ENCODE results near the gene LHX3. TPM values are rescaled to one million over a fixed set of nuclear protein-coding genes. Genes with fewer than 3 reads are reported as not detected.

The LHX3 gene
- total and polyA plus RNA-seq, 2 of the 8 experiments (the other 6 are each of a cell fraction or from before 2014, with no cell fraction given): 0.02 TPM; not detected in 1

DNA sequence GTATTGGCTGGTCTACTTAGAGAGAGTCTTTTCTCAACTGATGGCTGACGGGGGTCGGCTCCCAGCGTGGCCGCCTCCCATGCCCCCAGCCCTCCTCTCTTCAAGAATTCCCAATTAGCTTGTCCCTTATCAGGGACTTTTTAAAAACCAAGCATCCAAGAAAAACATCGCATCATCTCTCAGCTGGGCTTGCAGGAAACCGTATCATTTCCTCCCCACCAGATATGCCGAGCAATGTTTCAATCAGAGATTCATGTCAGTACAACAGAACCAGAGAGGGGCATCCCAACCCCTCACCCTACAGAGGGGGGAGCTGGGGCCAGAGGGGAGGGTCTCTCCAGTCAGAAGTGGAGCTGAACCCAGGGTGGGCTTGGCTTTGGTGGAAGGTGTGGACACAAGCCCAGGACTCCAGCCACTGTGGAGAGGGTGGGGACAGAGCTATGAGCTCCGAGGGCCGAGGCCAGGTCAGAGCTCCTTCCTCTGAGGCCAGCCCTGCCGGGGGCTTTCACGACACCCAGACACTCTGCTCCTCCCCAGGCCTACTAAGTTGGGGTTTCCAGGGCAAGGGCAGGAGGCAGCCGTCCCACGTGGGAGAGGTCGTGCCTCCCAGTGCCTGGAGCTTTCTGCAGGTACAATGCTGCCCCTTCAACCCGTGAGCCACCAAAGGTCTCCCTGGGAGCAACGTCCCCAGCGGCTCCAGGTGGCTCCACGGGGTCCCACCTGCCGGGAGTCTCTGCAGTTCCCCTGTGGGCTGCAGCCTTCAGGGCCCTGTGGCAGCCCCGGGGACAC lies 47.3 kb downstream of the LHX3 start:
- Histone ChIP-seq H4K8ac (ENCODE audit: extremely low read depth, insufficient read depth, low read length) (no peak overlapping the region), H3K18ac (ENCODE audit: extremely low read depth, low read length) (no peak overlapping the region), H3K4me1 (replicated peaks in 1 of 4; ENCODE audit: control insufficient read depth in 3 of 4, insufficient read depth in 4 of 4, low read length in 3 of 4) (peaks cover 0 to 9% (median 4%) of the 10 kb centered on the region in 4 experiments; a peak in 2 of 7 replicates), H4K5ac (ENCODE audit: insufficient read length, low read depth, low read length) (no peak overlapping the region), H4K91ac (replicated peaks; ENCODE audit: insufficient read length, low read length) (no peak overlapping the region), H3K27ac (ENCODE audit: low read depth, low read length) (no peak overlapping the region), H2AFZ (ENCODE audit: low read length) (no peak overlapping the region), H3K56ac (replicated peaks; ENCODE audit: insufficient read length, low read depth, low read length) (no peak overlapping the region), H3K79me1 (ENCODE audit: low read depth, low read length) (no peaks in the 10 kb centered on the region), H3K9ac (replicated peaks in 1 of 4; ENCODE audit: extremely low read depth in 1 of 4, low read depth in 3 of 4, low read length in 3 of 4) (no peak overlapping the region), H3K9me3 (ENCODE audit: insufficient read depth in 2 of 2, low read depth in 1 of 2, low read length in 1 of 2) (no peaks in the 10 kb centered on the region), H3K27me3 (replicated peaks in 1 of 4; ENCODE audit: control insufficient read depth in 3 of 4, extremely low read depth in 1 of 4, insufficient read depth in 3 of 4, low read length in 3 of 4) (peaks cover 0 to 1% (median 0%) of the 10 kb centered on the region in 4 experiments; a peak in 1 of 7 replicates), H4K20me1 (replicated peaks in 1 of 2; ENCODE audit: control insufficient read depth in 1 of 2, insufficient read depth in 2 of 2, low read length in 2 of 2) (no peaks in the 10 kb centered on the region), H3K23me2 (ENCODE audit: low read depth, low read length) (no peaks in the 10 kb centered on the region), H3K36me3 (ENCODE audit: control insufficient read depth in 2 of 4, insufficient read depth in 4 of 4, low read length in 3 of 4) (no peaks in the 10 kb centered on the region), H2AK5ac (ENCODE audit: low read depth, low read length) (no peak overlapping the region), H2BK5ac (ENCODE audit: low read depth, low read length) (no peak overlapping the region), H3K14ac (ENCODE audit: insufficient read length) (no peak overlapping the region), H3K4me3 (ENCODE audit: extremely low read depth in 1 of 4, insufficient read depth in 2 of 4, low read depth in 3 of 4, low read length in 4 of 4) (no peak overlapping the region), H3K79me2 (ENCODE audit: control insufficient read depth in 1 of 2, insufficient read depth in 2 of 2, low read length in 2 of 2) (no peaks in the 10 kb centered on the region), H2BK15ac (ENCODE audit: low read length) (no peak overlapping the region), H2BK120ac (replicated peaks; ENCODE audit: low read depth, low read length) (no peak overlapping the region), H2BK20ac (ENCODE audit: low read length) (no peak overlapping the region), H2BK12ac (ENCODE audit: low read depth, low read length) (no peak overlapping the region), H3K4me2 (ENCODE audit: insufficient read depth in 1 of 2, low read depth in 2 of 2, low read length in 2 of 2) (no peak overlapping the region), H3K4ac (replicated peaks; ENCODE audit: insufficient read length, low read depth, low read length) (no peak overlapping the region), H3K23ac (ENCODE audit: insufficient read length) (no peak overlapping the region)
- no peak for TF ChIP-seq E2F6 (IDR thresholded peaks at IDR 0.05)
- no peak for TF ChIP-seq USF2 (IDR thresholded peaks at IDR 0.05; ENCODE audit: low read length)
- TF ChIP-seq JUN (IDR thresholded peaks at IDR 0.05; ENCODE audit: low read depth, low read length): no peak
- no peak for TF ChIP-seq POLR2A (IDR thresholded peaks at IDR 0.05; ENCODE audit: control extremely low read depth in 1 of 2, low read depth in 2 of 2, low read length in 2 of 2)
- FAIRE-seq (no peak), DNase-seq (ENCODE audit: low read depth in 1 of 2, low spot score in 2 of 2) (no peak)
- CTCF ChIA-PET (ENCODE audit: partially characterized antibody): interaction anchor here (0.7 to 3.4 kb wide), 9 partner anchors 11 to 125 kb away, joined by 3 to 13 read pairs (median 5); no protein-coding TSS in a partner anchor
- POLR2A ChIA-PET (ENCODE audit: partially characterized antibody): interaction anchor here (1.1 to 1.9 kb wide), 2 partner anchors 14 to 46 kb away, joined by 5 to 6 read pairs; no protein-coding TSS in a partner anchor
- WGBS, 2 experiments (ENCODE audit: extremely low coverage in 1 of 2, insufficient coverage in 1 of 2, insufficient read length in 1 of 2, insufficient replicate concordance in 2 of 2, low coverage in 1 of 2, low lambda C conversion rate in 2 of 2, missing lambda C conversion rate in 1 of 2): 94% methylated on average over 18 of the region's 20 CpGs; no CpG with 5 or more reads in 1 of the 2 experiments

Measured in H1 (cell line).